Activated CD4-positive, alpha-beta T cell treated with anti-CD3 and anti-CD28 coated beads, Interleukin-2, amount 10 ng/mL, durations not matched to agents 24 days and 14 days (primary cell): Measurements from ENCODE around the gene PFN2. TPM values are rescaled to one million over a fixed set of nuclear protein-coding genes. Genes with fewer than 3 reads are reported as not detected.

Experiments used
- DNase-seq: peaks from one replicate; pipeline ENCODE4 v3.0.0; 2022
- H3K27ac Mint-ChIP-seq: one replicate; pipeline ENCODE4 v1.8.0; 2022; ENCODE audit warnings: mild to moderate bottlenecking, mixed read lengths
- H3K27me3 Mint-ChIP-seq: one replicate; pipeline ENCODE4 v1.8.0; 2022; ENCODE audit warnings: mixed read lengths
- H3K36me3 Mint-ChIP-seq: one replicate; pipeline ENCODE4 v1.8.0; 2022; ENCODE audit warnings: low read depth, mild to moderate bottlenecking, mixed read lengths
- H3K4me1 Mint-ChIP-seq: one replicate; pipeline ENCODE4 v1.8.0; 2021; ENCODE audit warnings: mixed read lengths
- H3K4me3 Mint-ChIP-seq: one replicate; pipeline ENCODE4 v1.8.0; 2022; ENCODE audit warnings: mild to moderate bottlenecking, moderate library complexity, mixed read lengths
- H3K9me3 Mint-ChIP-seq: one replicate; pipeline ENCODE4 v1.8.0; 2021; ENCODE audit warnings: mixed read lengths
- intact Hi-C: fragments of 100-400 bp; cut with micrococcal nuclease; formaldehyde crosslinking; loops from one replicate; pipeline ENCODE4 v1.15.1; 2023
- total RNA-seq: library from RNA; stranded (reverse); gene quantifications from 2 replicates; pipeline ENCODE4 v1.2.3, GENCODE V29; 2022

The PFN2 gene
- total RNA-seq, 1 donor from 2014 or later: 0.82 TPM

DNA sequence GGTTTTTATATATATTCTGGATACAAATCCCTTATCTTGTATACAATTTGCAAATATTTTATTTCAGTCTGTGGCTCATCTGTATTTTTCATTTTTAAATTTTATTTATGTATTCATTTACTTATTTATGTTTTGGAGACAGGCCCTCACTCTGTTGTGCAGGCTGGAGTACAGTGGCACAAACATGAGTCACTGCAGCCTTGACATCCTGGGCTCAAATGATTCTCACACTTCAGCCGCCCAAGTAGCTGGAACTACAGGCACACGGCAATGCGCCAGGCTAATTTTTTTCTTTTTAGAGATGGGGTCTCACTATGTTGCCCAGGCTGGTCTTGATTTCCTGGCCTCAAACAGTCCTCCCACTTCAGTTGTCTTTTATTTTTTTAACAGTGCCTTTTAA is 50.6 kb downstream of the PFN2 start:
- Mint-ChIP-seq H3K9me3 (no peaks in the 10 kb centered on the region), H3K4me3 (no peak overlapping the region), H3K27ac (no peak overlapping the region), H3K36me3 (peaks cover 17% of the 10 kb centered on the region), H3K4me1 (no peaks in the 10 kb centered on the region), H3K27me3 (no peaks in the 10 kb centered on the region)
- DNase-seq: no peak
- intact Hi-C loops: no loop called here

GRCh38 chr3:149919509-149919908 is 51.2 kb downstream of the PFN2 start:
- H3K36me3 Mint-ChIP-seq: peaks cover 18% of the 10 kb centered on the region
- intact Hi-C loops: no loop called here
- no peaks in the 10 kb centered on the region for H3K4me1 Mint-ChIP-seq
- no peak for DNase-seq
- no peak overlapping the region for H3K27ac Mint-ChIP-seq
- no peaks in the 10 kb centered on the region for H3K27me3 Mint-ChIP-seq
- no peak overlapping the region for H3K4me3 Mint-ChIP-seq
- no peaks in the 10 kb centered on the region for H3K9me3 Mint-ChIP-seq

DNA sequence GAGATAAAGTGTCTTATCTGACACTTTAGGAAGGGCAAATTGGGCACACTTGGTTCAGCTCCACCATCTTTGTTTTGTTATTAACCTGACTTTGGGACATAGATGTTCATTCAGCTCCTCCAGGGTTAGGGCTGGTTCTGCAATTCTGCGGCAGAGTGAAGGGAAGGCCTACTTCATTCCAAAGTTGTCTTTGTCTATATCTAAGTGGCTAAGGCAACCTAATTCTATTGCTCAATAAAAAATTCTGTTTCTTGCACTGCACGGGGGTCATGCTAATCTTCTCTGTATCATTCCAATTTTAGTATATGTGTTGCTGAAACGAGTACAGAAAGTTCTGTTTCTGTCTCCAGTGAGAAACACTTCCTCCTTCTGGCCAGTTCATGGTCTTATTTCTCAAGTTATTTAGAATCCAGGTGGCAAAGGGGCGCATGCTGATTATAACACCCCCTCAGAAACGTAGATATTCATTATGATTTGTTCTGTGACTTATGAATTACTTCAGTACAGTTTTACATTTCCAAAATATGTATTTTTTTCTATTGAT is 53.5 kb downstream of the PFN2 start:
- H3K36me3 Mint-ChIP-seq: peaks cover 23% of the 10 kb centered on the region
- H3K27ac Mint-ChIP-seq: no peak overlapping the region
- no peaks in the 10 kb centered on the region for H3K9me3 Mint-ChIP-seq
- no peak overlapping the region for H3K4me3 Mint-ChIP-seq
- H3K27me3 Mint-ChIP-seq: no peaks in the 10 kb centered on the region
- no peak for DNase-seq
- no peaks in the 10 kb centered on the region for H3K4me1 Mint-ChIP-seq
- intact Hi-C loops: no loop called here

Other genes starting within 250 kb of the PFN2 start
- 42.1 and 44.2 TPM in 2 replicates for gene COMMD2, start 218.4 kb downstream of the PFN2 start, total RNA-seq
- not detected in 2 replicates for gene ANKUB1, start 178.3 kb downstream of the PFN2 start, total RNA-seq
- 31.6 and 36.7 TPM in 2 replicates for gene RNF13, start 157.7 kb downstream of the PFN2 start, total RNA-seq